Neural cell (in vitro differentiated cells): Measurements from ENCODE around the gene TRMT61B. TPM values are rescaled to one million over a fixed set of nuclear protein-coding genes. Genes with fewer than 3 reads are reported as not detected.
A peak's percentile ranks its signal among the peaks of the same experiment; 100 is the strongest.

Experiments used
- H2AFZ ChIP-seq: fragments of 200-600, 300-800 bp; sonication (generic), shearing (Covaris generic); 2 replicates; pipeline ENCODE4 v1.6.0; 2014; ENCODE audit warnings: low read depth, mild to moderate bottlenecking, antibody characterized with exemption, low read length, moderate library complexity
- H3F3A ChIP-seq: fragments of 200-600 bp; shearing (Covaris generic); 2 replicates; pipeline ENCODE4 v1.6.1; 2016; ENCODE audit warnings: mild to moderate bottlenecking, moderate library complexity, mixed read lengths, antibody characterized with exemption, low read length; ENCODE audit not compliant: insufficient read depth, poor library complexity, severe bottlenecking
- H3K27ac ChIP-seq: fragments of 200-600, 300-800 bp; sonication (generic), shearing (Covaris generic); 2 replicates; pipeline ENCODE4 v1.5.1; 2014; ENCODE audit warnings: mild to moderate bottlenecking, low read length, moderate library complexity
- H3K27me3 ChIP-seq: fragments of 300-800, 200-600 bp; sonication (generic), shearing (Covaris generic); 2 replicates; pipeline ENCODE4 v1.6.0; 2014; ENCODE audit warnings: mild to moderate bottlenecking, low read depth, low read length, moderate library complexity; ENCODE audit not compliant: insufficient read depth
- H3K36me3 ChIP-seq: fragments of 300-800, 200-600 bp; sonication (generic), shearing (Covaris generic); 2 replicates; pipeline ENCODE4 v1.5.1; 2014; ENCODE audit warnings: mild to moderate bottlenecking, antibody characterized with exemption, low read length, moderate library complexity; ENCODE audit not compliant: insufficient read depth
- H3K4me2 ChIP-seq: fragments of 300-800, 200-600 bp; sonication (generic), shearing (Covaris generic); 2 replicates; pipeline ENCODE4 v1.6.0; 2014; ENCODE audit warnings: mild to moderate bottlenecking, low read length
- H3K4me3 ChIP-seq: fragments of 300-800, 200-600 bp; sonication (generic), shearing (Covaris generic); 2 replicates; pipeline ENCODE4 v1.5.1; 2014; ENCODE audit warnings: mild to moderate bottlenecking, low read length, moderate library complexity
- H3K79me2 ChIP-seq: fragments of 200-600 bp; shearing (Covaris generic); replicated peaks from 2 replicates; pipeline ENCODE4 v1.6.0; 2014; ENCODE audit warnings: mild to moderate bottlenecking, low read length, moderate library complexity; ENCODE audit not compliant: insufficient read depth
- H3K9ac ChIP-seq: fragments of 300-800, 200-600 bp; sonication (generic), shearing (Covaris generic); 2 replicates; pipeline ENCODE4 v1.6.1; 2016; ENCODE audit warnings: mild to moderate bottlenecking, low read length, mixed read lengths
- H3K9me2 ChIP-seq: fragments of 200-600 bp; shearing (Covaris generic); 2 replicates; pipeline ENCODE4 v1.6.1; 2016; ENCODE audit warnings: mild to moderate bottlenecking, low read length, mixed read lengths; ENCODE audit not compliant: insufficient read depth
- H3K9me3 ChIP-seq: fragments of 200-600, 300-800 bp; sonication (generic), shearing (Covaris generic); 2 replicates; pipeline ENCODE4 v1.6.1; 2016; ENCODE audit warnings: mild to moderate bottlenecking, mixed run types, low read length, moderate library complexity, mixed read lengths
- H4K20me1 ChIP-seq: fragments of 200-600 bp; shearing (Covaris generic); 2 replicates; pipeline ENCODE4 v1.6.1; 2016; ENCODE audit warnings: mild to moderate bottlenecking, mixed run types; ENCODE audit not compliant: insufficient read depth
- CTCF ChIP-seq: fragments of 450-650 bp; IDR thresholded peaks from 2 replicates; pipeline ENCODE4 v1.5.1; 2014; ENCODE audit warnings: antibody characterized with exemption, mild to moderate bottlenecking, moderate library complexity; ENCODE audit not compliant: poor library complexity, severe bottlenecking
- EP300 ChIP-seq: fragments of 450-650 bp; conservative IDR thresholded peaks from 2 replicates; pipeline ENCODE4 v1.6.1; 2014; ENCODE audit warnings: antibody characterized with exemption, mild to moderate bottlenecking, moderate library complexity; ENCODE audit not compliant: poor library complexity, severe bottlenecking
- EZH2 ChIP-seq: fragments of 200-600, 300-800 bp; shearing (Covaris generic), sonication (generic); IDR thresholded peaks from 2 replicates; pipeline ENCODE4 v1.6.1; 2014; ENCODE audit warnings: antibody characterized with exemption, low read length, borderline replicate concordance, mild to moderate bottlenecking; ENCODE audit not compliant: insufficient read depth, poor library complexity, severe bottlenecking
- MXI1 ChIP-seq: fragments of 450-650 bp; conservative IDR thresholded peaks from 2 replicates; pipeline ENCODE4 v1.6.1; 2014; ENCODE audit warnings: antibody characterized with exemption, mild to moderate bottlenecking; ENCODE audit not compliant: poor library complexity, severe bottlenecking
- POLR2AphosphoS5 ChIP-seq: IDR thresholded peaks from 2 replicates; pipeline ENCODE4 v1.6.1; 2012
- RAD21 ChIP-seq: fragments of 450-650 bp; conservative IDR thresholded peaks from 2 replicates; pipeline ENCODE4 v1.6.1; 2014; ENCODE audit warnings: antibody characterized with exemption, mild to moderate bottlenecking, moderate library complexity
- REST ChIP-seq: IDR thresholded peaks from 2 replicates; pipeline ENCODE4 v1.6.1; 2012; ENCODE audit warnings: borderline replicate concordance
- SMC3 ChIP-seq: fragments of 450-650 bp; conservative IDR thresholded peaks from 2 replicates; pipeline ENCODE4 v1.6.1; 2014; ENCODE audit warnings: antibody characterized with exemption, mild to moderate bottlenecking, moderate library complexity; ENCODE audit not compliant: poor library complexity
- TAF1 ChIP-seq: IDR thresholded peaks from 2 replicates; pipeline ENCODE4 v1.6.1; 2012; ENCODE audit warnings: low read depth
- polyA plus RNA-seq: library from polyadenylated mRNA; depleted of rRNA; stranded (reverse); fragments of >200 nt; gene quantifications from 2 replicates; pipeline ENCODE4 v1.2.3, GENCODE V29; 2014

The TRMT61B gene
- polyA plus RNA-seq, 1 donor from 2014 or later: 35.1 TPM

- no peaks in the 10 kb centered on the region for H3K9me3 ChIP-seq
- no peaks in the 10 kb centered on the region for H3K36me3 ChIP-seq
- peaks cover 10% of the 10 kb centered on the region for H3K27me3 ChIP-seq
- no peak overlapping the region for H2AFZ ChIP-seq
- peaks cover 7% of the 10 kb centered on the region for H3F3A ChIP-seq
- no peaks in the 10 kb centered on the region for H3K9me2 ChIP-seq
- peaks cover 32% of the 10 kb centered on the region for H3K79me2 ChIP-seq
- no peak overlapping the region for H3K4me3 ChIP-seq
- no peak overlapping the region for H3K9ac ChIP-seq
- H3K27ac ChIP-seq: no peak overlapping the region
- H3K4me2 ChIP-seq: no peak overlapping the region
- no peaks in the 10 kb centered on the region for H4K20me1 ChIP-seq
- TF ChIP-seq MXI1 (no peak), CTCF (no peak)
These were observed 1.5 kb upstream of the TRMT61B start for GRCh38 chr2:28871620-28872019.

- Histone ChIP-seq H4K20me1 (no peaks in the 10 kb centered on the region), H3K9ac (peak overlapping the region; percentile 94), H3K79me2 (peaks cover 33% of the 10 kb centered on the region), H3K27me3 (no peaks in the 10 kb centered on the region), H3K9me3 (no peaks in the 10 kb centered on the region), H3F3A (peaks cover 7% of the 10 kb centered on the region), H3K27ac (peak overlapping the region; percentile 93), H3K36me3 (no peaks in the 10 kb centered on the region), H3K9me2 (no peaks in the 10 kb centered on the region), H3K4me3 (peak overlapping the region; percentile 100), H3K4me2 (peak overlapping the region; percentile 75), H2AFZ (peak overlapping the region; percentile 85)
- TF ChIP-seq SMC3 (no peak), POLR2AphosphoS5 (no peak), TAF1 (no peak), EP300 (no peak), MXI1 (no peak), REST (no peak), RAD21 (no peak), EZH2 (no peak), CTCF (no peak)
These were observed 489 bp downstream of the TRMT61B start for GRCh38 chr2:28869494-28870145.
